ENCODE data around the gene RNF44. TPM values are rescaled to one million over a fixed set of nuclear protein-coding genes. Genes with fewer than 3 reads are reported as not detected.

The RNF44 gene
- total and polyA plus RNA-seq, 2 of the 4 experiments (the other 2 are of a cell fraction): 0.54 to 12.4 TPM

GRCh38 chr5:176579323-176579722 lies 42.1 kb upstream of the RNF44 start:
- Histone ChIP-seq H4K20me1 (ENCODE audit: insufficient read depth, low read length) (no peaks in the 10 kb centered on the region), H3K4me1 (ENCODE audit: control insufficient read depth, insufficient read depth, low read length) (peaks cover 7% of the 10 kb centered on the region), H3K14ac (replicated peaks; ENCODE audit: low read depth, low read length) (no peak overlapping the region), H3K36me3 (ENCODE audit: control insufficient read depth, insufficient read depth, low read length) (no peaks in the 10 kb centered on the region), H3K23ac (ENCODE audit: low read depth, low read length) (no peak overlapping the region), H3K4me3 (ENCODE audit: insufficient read depth, low read depth, low read length) (no peak overlapping the region), H3K9me3 (ENCODE audit: control insufficient read depth, insufficient read depth, low read length) (peaks cover 3% of the 10 kb centered on the region; the same call in 1 of the 2 replicates), H2AK5ac (ENCODE audit: low read depth, low read length) (no peak overlapping the region), H3K79me1 (ENCODE audit: low read depth in 1 of 2, low read length in 2 of 2) (no peaks in the 10 kb centered on the region; a peak in 1 of 4 replicates), H3K27me3 (ENCODE audit: control insufficient read depth, insufficient read depth, low read length) (no peaks in the 10 kb centered on the region; the same call in 1 of the 2 replicates), H2AK9ac (replicated peaks; ENCODE audit: low read depth, low read length, poor library complexity) (no peak overlapping the region), H3K9me1 (ENCODE audit: insufficient read depth, low read length) (peaks cover 9% of the 10 kb centered on the region; the same call in 1 of the 2 replicates), H3K27ac (ENCODE audit: insufficient read depth, low read length) (0 out of 2 replicates have a peak overlapping the region, but pooled peaks have one; percentile 7), H4K8ac (ENCODE audit: low read depth in 2 of 2, low read length in 2 of 2) (peak overlapping the region in 1 of 2 experiments; percentile 35; a peak in 1 of 4 replicates), H3K4ac (ENCODE audit: low read depth, low read length) (0 out of 2 replicates have a peak overlapping the region, but pooled peaks have one; percentile 24), H2AFZ (replicated peaks; ENCODE audit: low read length, poor library complexity) (peak overlapping the region; percentile 48), H2BK20ac (ENCODE audit: low read depth, low read length) (0 out of 2 replicates have a peak overlapping the region, but pooled peaks have one; percentile 4), H2BK120ac (ENCODE audit: low read depth, low read length) (peak overlapping the region; percentile 27; the same call in 1 of the 2 replicates), H3K9ac (ENCODE audit: low read depth, low read length) (no peak overlapping the region), H3K4me2 (ENCODE audit: low read depth, low read length) (no peak overlapping the region; the same call in 1 of the 2 replicates), H4K91ac (ENCODE audit: insufficient read depth, low read depth, low read length) (no peak overlapping the region), H3K56ac (ENCODE audit: extremely low read depth, insufficient read depth, low read length) (no peak overlapping the region), H4K5ac (ENCODE audit: low read depth, low read length) (no peak overlapping the region), H3K18ac (ENCODE audit: low read depth, low read length) (no peak overlapping the region), H2BK15ac (ENCODE audit: low read depth, low read length) (0 out of 3 replicates have a peak overlapping the region, but pooled peaks have one; percentile 55), H2BK5ac (ENCODE audit: low read depth, low read length, poor library complexity, severe bottlenecking) (no peak overlapping the region)
- TF ChIP-seq, protein P1, sequence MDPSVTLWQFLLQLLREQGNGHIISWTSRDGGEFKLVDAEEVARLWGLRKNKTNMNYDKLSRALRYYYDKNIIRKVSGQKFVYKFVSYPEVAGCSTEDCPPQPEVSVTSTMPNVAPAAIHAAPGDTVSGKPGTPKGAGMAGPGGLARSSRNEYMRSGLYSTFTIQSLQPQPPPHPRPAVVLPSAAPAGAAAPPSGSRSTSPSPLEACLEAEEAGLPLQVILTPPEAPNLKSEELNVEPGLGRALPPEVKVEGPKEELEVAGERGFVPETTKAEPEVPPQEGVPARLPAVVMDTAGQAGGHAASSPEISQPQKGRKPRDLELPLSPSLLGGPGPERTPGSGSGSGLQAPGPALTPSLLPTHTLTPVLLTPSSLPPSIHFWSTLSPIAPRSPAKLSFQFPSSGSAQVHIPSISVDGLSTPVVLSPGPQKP (IDR thresholded peaks at IDR 0.05; ENCODE audit: borderline replicate concordance, low read depth, low read length): no peak
- TF ChIP-seq NFE2L2 (IDR thresholded peaks at IDR 0.05; ENCODE audit: low read depth, low read length): no peak
- TF ChIP-seq RFX5 (IDR thresholded peaks at IDR 0.05; ENCODE audit: low read depth, low read length): no peak
- TF ChIP-seq BHLHE40 (IDR thresholded peaks at IDR 0.05; ENCODE audit: low read depth, low read length): no peak
- TF ChIP-seq, protein P2, sequence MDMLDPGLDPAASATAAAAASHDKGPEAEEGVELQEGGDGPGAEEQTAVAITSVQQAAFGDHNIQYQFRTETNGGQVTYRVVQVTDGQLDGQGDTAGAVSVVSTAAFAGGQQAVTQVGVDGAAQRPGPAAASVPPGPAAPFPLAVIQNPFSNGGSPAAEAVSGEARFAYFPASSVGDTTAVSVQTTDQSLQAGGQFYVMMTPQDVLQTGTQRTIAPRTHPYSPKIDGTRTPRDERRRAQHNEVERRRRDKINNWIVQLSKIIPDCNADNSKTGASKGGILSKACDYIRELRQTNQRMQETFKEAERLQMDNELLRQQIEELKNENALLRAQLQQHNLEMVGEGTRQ (IDR thresholded peaks at IDR 0.05; ENCODE audit: low read depth, low read length): no peak
- TF ChIP-seq POLR2A (IDR thresholded peaks at IDR 0.05; ENCODE audit: low read depth, low read length): no peak
- no peak for TF ChIP-seq RAD21 (IDR thresholded peaks at IDR 0.05; ENCODE audit: low read length)
- no peak for TF ChIP-seq MAFK (IDR thresholded peaks at IDR 0.05; ENCODE audit: low read depth, low read length)
- no peak for TF ChIP-seq CTCF (conservative IDR thresholded peaks at IDR 0.05; ENCODE audit: low read depth, low read length)
- no peak for TF ChIP-seq FOS (IDR thresholded peaks at IDR 0.05; ENCODE audit: low read depth, low read length)
- TF ChIP-seq CEBPB (IDR thresholded peaks at IDR 0.05; ENCODE audit: low read depth, low read length): no peak
- TF ChIP-seq MXI1 (IDR thresholded peaks at IDR 0.05; ENCODE audit: borderline replicate concordance, low read depth, low read length): no peak
- no peak for TF ChIP-seq RCOR1 (IDR thresholded peaks at IDR 0.05; ENCODE audit: insufficient replicate concordance, low read length)
- TF ChIP-seq MAZ (IDR thresholded peaks at IDR 0.05; ENCODE audit: borderline replicate concordance, low read depth, low read length): no peak
- no peak for TF ChIP-seq SMC3 (IDR thresholded peaks at IDR 0.05; ENCODE audit: low read depth, low read length)
- ATAC-seq (ENCODE audit: low read depth): peak; percentile 80
- CTCF ChIA-PET: interaction anchor here (0.9 to 1.6 kb wide), 3 partner anchors 42 to 81 kb away, joined by 4 read pairs; partner anchors contain the start of gene TSPAN17
- POLR2A ChIA-PET (ENCODE audit: unreplicated experiment): no interaction called here
- BruUV-seq (replicated peaks): no TSS peak
- dilution Hi-C loops (cut with HindIII; ENCODE audit: low sequenced_read_pairs, unreplicated experiment) (no loop called here), in situ Hi-C loops (cut with MboI; ENCODE audit: low sequenced_read_pairs) (loop anchor here (10.0 kb wide), 1 partner anchor 45 kb away; no protein-coding TSS in a partner anchor), intact Hi-C loops (cut with micrococcal nuclease) (no loop called here)
- DNase-seq: peak; percentile 29
- WGBS, 2 experiments (ENCODE audit: extremely low coverage in 2 of 2, insufficient read length in 1 of 2): 88% methylated on average over 1 of the region's 4 CpGs; no CpG with 5 or more reads in 1 of the 2 experiments

All from IMR-90 (cell line).